Activated CD8-positive, alpha-beta memory T cell treated with anti-CD3 and anti-CD28 coated beads for 24 hours (primary cell): ENCODE results near the gene PTH.

ENCODE experiments used
- DNase-seq: peaks from one replicate; pipeline ENCODE4 v3.0.0-alpha.2; 2020

The PTH gene

DNA sequence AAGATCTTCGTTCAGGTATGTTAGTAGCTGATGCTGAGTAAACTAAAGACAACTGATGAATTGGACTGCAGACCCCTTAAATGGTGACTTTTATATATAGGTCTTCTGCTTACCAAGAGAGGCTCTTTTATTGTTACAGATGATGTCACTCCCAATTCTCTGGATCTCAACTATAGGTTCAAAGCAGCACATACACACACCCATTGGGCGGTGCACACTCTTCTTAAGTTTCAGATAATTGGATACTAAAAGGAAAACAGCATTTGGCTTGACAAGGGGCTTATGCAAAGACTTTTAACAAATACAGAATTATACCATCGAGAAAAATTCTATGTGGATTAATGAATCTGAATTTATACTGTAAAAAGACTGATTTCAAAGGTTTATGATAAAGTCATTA, at the start of gene PTH:
TSS of gene PTH (minus strand) at position 69 of the 400 bp plus-strand sequence. CDS start 3,142 bp downstream, outside the sequence.
- no peak for DNase-seq

DNA sequence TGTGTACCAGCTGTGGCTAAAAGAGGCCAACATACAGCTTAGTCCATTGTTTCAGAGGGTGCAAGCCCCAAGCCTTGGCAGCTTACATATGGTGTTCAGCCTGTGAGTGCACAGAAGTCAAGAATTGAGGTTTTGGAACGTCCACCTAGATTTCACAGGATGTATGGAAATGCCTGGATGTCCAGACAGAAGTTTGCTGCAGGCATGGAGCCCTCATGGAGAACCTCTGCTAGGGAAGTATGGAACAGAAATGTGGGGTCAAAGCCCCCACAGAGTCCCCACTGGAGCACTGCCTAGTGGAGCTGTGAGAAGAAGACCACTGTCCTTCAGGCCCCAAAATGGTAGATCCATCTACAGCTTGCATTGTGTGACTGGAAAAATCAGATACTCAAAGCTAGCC, 42.2 kb upstream of the PTH start:
- DNase-seq = no peak

DNA sequence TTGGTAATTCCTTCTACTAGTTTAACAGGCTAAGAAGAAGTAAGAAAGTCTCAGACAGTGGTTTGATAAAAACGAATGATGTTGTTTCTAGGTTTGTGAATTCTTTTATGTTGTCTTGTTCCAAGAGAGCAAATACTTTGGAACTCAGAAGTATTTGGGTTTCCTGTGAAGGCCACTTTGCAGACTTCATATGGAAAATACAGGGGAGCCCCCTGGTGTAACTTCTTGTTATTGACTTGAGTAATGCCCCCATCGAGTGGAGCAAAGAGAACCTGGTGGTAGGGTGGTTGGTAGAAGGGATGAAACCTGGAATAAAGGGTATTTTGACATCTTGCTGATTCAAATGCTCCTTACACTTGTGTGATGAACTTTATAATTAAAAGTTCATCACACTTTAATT, 40.0 kb upstream of the PTH start:
- no peak for DNase-seq

DNA sequence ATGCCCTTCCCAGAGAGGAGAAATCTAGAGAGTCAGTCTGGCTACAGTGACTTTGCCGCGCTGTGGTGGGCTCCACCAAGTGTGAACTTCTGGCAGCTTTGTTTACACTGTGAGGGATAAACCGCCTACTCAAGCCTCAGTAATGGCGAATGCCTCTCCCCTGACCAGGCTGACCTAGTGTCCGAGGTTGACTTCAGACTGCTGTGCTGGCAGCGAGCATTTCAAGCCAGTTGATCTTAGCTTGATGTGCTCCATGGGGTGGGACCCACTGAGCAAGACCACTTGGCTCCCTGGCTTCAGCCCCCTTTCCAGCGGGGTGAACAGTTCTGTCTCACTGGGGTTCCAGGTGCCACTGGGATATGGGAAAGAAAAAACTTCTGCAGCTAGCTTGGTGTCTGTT, 38.6 kb upstream of the PTH start:
- no peak for DNase-seq

DNA sequence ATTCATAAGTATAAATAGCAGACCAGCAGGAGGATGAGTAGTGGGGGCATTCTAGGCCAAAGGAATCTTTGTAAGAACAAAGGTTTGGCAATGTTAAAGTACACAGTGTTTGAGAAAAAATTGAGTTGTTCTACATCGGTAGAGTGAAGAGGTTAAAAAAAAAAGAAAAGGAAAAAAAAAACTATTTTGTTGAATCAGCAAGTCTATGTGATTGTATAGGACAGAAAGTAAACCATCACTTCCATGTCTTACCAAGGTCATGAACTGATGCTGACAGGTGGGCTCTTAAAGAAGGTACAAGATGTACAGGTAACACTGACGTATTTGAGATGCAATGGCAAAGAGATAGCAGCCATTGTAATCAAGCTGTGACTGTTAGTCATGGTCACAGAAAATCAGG, 29.5 kb upstream of the PTH start:
- DNase-seq = no peak

DNA sequence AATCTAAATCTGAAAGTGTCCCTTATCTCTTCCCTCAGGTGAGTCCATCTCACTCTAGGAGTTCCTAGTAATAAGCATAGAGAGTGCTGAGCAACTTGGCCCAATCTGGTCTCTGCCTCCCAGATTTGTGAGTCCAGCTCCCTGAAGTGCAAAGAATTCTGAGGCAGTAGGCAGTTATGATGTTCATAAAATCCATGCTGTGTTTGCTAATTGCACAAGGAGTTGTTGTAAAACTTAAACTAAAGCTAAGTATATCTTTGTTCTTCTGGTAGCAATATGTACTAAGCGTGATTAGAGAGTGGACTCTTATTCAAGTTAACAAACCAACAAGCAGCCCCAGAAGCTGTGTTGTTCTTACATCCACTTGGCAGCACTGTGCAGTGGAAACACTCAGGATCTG, 7.6 kb upstream of the PTH start:
- DNase-seq = no peak

DNA sequence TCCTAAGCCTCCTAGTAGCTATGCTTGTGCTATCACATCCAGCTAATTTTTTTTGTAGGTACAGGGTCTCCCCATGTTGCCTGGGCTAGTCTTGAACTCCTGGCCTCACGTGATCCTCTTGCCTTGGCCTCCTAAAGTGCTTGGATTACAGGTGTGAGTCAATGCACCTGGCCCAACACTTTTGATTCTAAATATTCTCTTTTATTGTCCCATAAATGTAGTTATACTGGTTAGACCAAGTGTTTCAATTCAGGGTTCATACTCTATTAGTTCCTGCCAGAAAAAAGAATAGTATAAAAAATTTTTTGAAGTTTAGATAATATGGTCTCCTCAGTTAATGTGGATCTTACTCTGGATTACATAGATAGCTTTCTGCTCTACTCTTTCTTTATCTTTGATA, 6.7 kb upstream of the PTH start:
- no peak for DNase-seq

DNA sequence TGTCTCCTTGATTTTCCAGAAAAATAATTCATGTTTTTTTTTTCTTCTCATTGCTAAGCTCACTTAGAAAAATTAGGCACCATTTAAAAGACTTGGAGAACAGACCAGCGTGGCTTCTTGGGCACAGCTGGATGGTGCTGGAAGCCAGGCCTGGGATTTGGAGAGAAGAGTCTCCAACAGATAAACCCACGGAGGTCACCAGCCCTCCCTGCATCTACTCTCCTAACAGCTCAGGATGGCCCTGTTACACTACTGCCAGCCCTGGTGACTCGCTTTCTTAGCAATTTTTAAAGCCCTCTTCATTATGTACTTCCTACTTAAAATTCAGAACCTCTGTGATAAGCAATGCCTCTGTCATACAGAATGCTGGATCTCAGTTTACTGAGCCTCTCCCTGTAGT, 1.7 kb downstream of the PTH start:
- no peak for DNase-seq

DNA sequence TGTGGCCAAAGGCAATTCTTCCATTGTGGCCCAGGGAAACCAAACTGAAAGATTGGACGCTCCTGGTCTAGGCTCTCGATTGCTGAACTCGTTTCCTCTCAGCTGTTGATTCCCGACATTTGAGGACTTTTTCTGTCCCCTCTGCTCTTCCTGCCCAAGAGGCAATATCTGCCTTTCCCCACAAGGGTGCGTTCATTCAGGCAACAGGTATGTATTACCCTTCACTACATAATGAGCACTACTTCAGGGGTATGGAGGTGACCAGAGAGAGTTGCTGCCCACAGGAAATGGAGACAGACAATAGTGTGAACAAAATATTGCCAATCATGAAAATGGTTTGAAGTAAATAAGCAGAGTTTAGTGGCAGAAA, 8.2 kb downstream of the PTH start:
- no peak for DNase-seq

DNA sequence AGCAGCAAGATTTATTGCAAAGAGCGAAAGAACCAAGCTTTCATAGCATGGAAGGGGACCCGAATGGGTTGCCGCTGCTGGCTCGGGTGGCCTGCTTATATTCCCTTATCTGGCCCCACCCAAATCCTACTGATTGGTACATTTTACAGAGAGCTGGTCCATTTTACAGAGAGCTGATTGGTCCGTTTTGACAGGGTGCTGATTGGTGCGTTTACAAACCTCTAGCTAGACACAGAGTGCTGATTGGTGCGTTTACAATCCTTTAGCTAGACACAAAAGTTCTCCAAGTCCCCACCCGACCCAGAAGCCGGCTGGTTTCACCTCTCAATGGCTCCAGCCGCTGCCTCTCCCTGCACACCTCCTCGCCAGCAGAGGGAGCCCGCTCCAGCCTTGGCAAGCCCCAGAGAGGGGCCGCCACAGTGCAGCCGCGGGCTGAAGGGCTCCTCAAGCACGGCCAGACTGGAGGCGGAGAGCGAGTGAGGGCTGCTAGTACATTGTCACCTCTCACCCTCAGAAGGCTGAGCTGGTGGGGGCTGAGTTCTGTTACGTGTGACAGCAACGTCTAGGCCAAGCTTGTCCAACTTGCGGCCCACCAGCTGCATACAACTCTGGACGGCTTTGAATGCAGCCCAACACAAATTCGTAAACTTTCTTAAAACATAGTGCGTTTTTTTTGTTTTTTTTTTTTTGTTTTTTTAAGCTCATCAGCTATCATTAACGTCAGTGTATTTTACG, 8.7 kb downstream of the PTH start:
- DNase-seq = peak; percentile 82

DNA sequence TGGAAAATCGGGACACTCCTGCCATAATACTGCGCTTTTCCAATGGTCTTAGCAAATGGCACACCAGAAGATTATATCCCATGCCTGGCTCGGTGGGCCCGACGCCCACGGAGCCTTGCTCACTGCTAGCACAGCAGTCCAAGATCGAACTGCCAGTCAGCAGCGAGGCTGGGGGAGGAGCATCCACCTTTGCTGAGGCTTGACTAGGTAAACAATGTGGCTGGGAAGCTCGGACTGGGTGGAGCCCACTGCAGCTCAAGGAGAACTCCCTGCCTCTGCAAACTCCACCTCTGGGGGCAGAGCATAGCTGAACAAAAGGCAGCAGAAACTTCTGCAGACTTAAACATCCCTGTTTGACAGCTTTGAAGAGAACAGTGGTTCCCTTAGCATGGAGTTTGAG, 15.6 kb downstream of the PTH start:
- no peak for DNase-seq

DNA sequence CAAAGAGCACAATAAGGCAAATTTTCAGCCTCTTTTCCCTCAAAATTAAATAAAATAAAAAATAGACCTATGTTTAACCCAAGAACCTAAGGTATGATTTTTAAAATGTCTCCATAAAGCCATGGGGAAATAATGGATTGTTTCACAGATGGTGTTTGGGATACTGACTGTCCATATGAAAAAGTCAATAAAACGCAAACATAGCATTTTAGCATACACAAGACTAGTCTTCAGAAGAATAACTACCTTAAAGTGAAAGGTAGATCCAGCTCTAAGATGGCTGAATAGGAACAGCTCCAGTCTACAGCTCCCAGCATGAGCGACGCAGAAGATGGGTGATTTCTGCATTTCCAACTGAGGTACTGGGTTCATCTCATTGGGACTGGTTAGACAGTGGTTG, 16.1 kb downstream of the PTH start:
- no peak for DNase-seq

DNA sequence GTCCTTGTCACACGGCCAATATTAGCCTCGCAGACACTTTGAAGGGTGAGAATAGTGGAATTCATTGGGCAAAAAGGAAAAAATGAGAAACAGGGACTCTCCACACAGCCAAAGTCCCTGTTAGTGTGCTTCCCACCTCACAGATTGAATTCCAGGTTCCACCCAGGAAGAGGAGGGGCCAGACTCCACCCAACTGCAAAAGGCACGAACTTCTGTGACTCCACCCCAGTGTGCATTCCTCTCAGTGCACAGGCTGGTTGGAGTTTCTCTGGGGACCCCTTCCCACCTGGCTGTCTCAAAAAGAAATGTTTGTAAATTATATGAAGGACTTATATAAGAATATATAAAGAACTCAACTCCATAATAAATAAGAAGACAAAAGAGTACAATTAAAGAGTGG, 20.7 kb downstream of the PTH start:
- no peak for DNase-seq

DNA sequence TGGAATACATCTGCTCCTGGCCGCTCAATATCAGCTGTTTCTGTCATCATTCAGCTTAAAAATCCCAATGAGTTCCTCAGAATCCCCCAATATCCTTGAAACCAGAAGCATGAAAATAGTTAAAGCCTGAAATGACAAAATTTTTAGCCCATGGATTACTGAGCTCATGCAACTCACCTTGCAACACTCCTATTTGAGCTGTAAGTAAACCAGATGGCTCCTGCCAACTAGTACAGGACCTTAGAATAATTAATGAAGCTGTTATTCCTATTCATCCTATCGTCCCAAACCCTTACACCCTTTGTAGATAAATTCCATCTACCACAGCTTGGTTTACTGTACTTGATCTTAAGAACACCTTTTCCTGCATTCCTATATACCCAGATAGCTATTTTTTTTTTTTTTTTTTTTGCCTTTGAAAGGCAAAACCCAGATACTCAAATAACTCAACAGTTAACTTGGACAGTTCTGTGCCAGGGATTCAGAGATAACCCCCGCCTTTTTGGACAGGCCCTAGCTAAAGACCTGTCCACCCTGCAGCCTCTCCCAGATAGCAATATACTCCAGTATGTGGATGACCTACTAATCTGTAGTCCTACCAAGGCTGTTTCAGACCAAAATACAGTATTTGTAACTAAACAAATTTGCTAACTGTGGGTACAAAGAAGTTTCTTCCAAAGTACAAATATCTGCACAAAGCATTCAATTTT, 22.6 kb downstream of the PTH start:
- DNase-seq = no peak

DNA sequence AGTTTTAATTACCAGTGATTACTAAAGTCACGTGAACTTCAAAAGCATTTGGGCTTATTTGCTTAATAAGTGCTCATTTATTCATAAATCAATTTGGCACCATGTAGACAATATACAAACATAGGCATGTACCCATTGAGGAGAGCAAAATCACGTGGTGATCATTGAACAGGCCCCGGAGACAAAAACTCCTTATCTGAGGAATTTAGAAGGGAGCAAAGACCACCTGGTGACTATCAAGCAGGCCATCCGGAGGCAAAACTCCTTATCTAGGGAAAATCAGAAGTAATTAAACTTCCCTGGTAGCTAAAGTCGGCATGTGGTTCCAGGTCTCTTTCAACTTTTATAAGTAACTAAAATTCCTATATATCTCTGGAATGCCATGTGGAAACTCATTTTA, 27.0 kb downstream of the PTH start:
- no peak for DNase-seq

DNA sequence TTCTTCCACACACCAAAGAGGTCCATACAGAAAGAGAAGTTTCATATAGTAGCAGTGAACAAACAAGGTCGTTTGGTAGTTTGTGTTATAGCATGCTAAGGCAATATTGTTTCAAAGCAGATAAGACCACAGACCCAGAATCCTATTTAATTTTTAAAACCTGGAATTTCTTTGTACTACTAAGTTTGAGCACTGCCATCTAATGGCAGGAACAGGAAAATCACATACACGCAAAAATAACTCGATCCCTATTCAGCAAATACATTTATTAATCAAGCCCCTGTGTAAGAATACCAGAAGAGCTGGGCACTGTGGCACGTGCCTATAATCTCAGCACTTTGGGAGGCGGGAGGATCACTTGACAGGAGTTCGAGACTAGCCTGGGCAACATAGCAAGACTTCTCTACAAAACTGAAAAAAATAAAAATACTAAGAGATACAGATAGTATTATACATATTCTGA, 29.9 kb downstream of the PTH start:
- DNase-seq = no peak

DNA sequence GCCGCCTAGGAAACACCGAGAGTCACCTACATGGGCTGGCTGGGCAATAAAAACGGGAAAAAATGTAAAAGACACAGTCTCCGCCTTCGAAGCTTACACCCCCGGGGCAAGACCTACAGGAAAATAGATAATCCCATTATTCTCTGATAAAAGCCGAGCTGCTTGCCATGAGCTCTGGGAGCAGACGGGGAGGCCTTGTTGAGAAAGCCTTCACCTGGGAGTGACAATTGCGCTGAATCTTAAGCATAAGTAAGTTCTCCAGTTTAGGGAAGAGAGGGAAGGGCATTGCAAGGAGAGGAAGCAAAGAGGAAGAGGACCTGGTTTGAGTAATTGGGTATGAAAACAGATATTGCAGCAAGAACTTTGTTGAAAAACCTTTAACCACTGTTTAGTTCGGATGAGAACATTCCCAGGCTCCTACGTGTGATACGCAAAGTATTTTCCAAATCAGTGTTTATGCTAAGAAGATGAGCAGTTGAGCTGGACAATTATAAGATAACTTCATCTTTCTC, 32.0 kb downstream of the PTH start:
- no peak for DNase-seq

DNA sequence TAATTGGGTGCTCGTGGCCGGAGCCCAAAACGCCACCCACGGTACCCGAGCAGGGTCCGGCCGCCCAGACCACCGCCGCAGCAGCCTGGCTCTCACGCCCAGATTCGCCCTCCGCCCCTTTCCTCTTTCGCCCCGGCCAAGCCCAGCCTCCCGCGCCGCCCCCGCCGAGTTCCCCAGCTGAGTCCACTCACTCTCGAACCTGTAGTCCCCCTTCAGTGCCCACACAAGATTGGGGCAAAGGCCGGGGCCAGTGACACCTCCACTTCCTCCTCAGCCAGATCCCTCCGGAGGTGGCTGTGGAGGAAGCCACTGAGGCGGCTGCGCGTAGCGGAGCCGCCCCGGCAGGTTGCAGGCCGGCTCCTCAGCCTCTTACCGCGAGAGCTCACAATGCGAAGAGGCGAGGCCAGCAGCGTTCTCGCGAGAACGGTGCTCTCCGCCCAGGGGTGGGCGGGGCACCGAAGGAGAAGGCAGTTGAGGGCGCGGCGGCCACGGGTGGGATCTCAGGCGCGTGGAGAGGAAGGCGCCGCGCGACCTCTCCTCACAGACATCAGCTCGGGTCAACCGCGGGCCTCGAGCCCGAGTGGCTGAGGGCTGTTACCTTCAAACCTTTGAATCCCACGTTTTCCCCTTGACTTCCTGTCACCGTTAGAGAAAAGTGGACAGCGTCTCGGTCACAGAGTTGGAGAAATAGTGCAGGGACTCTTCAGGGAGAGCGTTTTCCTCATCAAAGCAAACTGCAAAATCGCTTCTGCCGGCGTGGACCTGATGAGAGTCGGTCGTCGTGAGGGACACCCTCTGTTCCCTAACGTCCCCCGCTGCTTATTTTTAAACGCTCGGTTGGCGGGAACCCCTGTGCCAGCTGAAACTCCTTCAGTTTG, 32.7 kb downstream of the PTH start, which contains the start of gene BTBD10:
TSS of gene BTBD10 (minus strand) at position 322 of the 878 bp plus-strand sequence. CDS start 18,098 bp downstream, outside the sequence.
- peak; percentile 94 for DNase-seq

DNA sequence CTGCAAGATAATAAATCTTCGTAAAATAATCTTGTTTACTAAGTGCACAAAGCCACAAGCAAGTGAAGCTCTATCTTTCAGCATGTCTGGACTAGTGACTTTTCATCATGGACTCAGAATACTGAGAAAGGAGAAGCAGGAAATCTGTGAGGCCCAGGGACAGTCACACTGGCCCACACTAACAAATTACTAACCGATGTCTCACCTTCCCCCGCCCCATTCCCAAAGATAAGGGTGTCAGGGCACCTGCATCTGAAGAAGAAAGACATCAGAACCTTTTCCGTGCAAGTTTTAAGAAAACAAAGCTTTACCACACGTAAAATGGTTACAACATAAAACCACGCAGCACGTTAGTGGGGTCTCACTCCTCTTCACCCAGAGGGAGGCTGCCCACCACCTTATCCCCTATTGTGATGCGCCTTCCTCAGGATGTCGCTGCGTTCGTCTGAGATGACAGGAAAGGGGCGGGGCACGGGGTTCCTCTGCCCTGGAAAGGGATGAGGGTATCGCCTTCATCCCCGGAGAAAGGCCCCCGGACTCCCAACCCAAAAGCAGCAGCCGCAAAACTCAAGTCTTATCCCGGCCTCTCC, 33.4 kb downstream of the PTH start:
- peak; percentile 84 for DNase-seq

DNA sequence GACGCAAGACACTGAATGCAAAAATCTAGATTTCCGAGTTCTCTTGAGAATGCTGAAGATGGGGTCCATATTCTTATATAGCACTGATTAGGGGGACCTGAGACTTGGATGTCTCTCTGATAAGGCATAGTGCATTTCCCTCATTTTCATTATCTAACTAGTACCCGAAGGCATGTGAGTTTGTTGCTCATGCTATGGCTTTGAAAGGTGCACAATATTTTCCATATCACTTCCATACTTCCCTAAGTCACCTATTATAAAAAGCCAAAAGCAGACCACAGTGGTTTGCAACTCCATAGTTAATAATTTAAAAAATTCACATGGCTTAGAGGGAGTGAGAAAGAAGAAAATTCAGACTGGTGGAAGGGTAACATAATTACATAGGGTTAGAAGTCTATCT, 34.5 kb downstream of the PTH start:
- no peak for DNase-seq

DNA sequence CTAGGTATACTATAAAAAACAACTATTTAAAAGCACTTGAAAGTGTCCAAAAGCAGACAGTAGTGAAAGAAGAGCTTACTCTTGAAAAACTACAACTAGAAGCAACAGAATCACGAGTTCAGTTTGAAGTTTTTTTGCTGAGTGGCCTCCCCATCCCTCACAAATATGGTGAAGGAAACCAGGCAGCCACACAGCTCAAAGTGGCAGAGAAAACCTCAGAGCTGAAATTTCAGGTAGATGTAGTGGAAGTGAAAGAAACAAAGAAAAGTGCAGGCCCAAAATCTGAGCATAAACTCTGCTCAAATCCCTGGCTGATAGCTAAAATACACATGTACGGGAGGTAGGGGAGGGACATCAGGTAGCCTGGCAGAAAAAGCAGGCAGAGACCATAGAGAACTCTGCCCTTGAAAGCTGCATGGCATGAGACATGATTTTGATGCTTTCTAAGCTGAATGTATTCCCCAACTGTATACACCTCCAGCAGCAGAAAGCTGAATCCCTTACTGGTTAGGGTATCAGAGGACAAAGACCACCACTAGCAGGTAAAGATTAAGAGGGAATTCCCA, 44.9 kb downstream of the PTH start:
- DNase-seq = no peak

DNA sequence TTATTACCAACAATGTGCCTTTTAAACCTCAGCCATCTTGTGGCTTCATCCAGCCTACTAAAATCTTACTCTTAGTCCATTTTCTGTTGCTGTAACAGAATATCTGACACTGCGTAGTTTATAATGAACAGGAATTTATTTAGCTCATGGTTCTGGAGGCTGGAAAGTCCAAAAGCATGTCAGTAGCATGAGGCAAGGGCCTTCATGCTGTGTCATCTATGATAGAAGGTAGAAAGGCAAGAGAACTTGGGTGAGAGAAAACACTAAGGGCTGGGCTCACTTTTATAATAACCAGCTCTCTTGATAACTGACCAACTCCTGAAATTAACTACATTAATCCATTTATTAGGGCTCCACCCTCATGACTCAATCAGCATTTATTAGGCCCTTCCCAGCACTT, 46.3 kb downstream of the PTH start:
- no peak for DNase-seq

DNA sequence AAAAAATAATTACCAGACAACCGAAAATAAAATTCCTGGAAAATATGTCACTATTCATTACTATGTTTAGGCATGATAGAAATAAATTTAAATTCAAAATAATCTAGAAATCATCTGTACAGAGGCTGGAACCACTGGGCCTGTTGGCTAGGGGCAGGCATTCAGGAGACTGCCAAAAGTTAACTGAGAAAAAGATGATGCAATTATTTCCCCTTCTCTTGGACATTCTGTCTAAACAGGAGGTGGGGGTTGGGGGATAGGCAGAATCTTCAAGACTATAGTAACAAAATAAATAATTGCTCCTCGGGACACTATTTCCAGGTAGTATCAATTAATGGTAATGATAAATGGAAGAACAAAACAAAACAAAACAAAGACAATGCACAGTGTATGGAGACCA, 46.9 kb downstream of the PTH start:
- no peak for DNase-seq
